NOMO-1 treated with DMSO at 0.1 percent for 48 hours (cell line): ENCODE data around the gene SIX6.
"Not testable (repeated sequence)": the region's sequence is repeated elsewhere in the genome, so short reads cannot be mapped to it uniquely, and the experiment has no call there.

Experiments used
- DNase-seq: peaks from one replicate; lab custom pipeline; 2025; ENCODE audit not compliant: unreplicated experiment; lab: John Stamatoyannopoulos, UW

SIX6 gene

GRCh38 chr14:60508707-60509437 lies at the start of gene SIX6:
SIX6 (plus strand) TSS chr14:60509146; CDS start chr14:60509399, 253 bp downstream.
- no peak for DNase-seq

- not testable (repeated sequence) for DNase-seq
Observed at GRCh38 chr14:60480248-60480647, 28.7 kb upstream of the SIX6 start.

GRCh38 chr14:60482743-60483142 lies 26.2 kb upstream of the SIX6 start:
- no peak for DNase-seq

GRCh38 chr14:60485057-60485597 lies 23.8 kb upstream of the SIX6 start:
- DNase-seq, result no peak

GRCh38 chr14:60485598-60486251 lies 23.2 kb upstream of the SIX6 start, which contains the start of gene C14orf39:
C14orf39 (minus strand) TSS chr14:60486063; CDS start chr14:60485078, 985 bp downstream.
- no peak for DNase-seq

- no peak for DNase-seq
Observed at GRCh38 chr14:60487211-60487610, 21.7 kb upstream of the SIX6 start.

GRCh38 chr14:60488175-60488574 lies 20.8 kb upstream of the SIX6 start:
- no peak for DNase-seq

GRCh38 chr14:60490270-60490669 lies 18.7 kb upstream of the SIX6 start:
- no peak for DNase-seq

- DNase-seq, result no peak
Observed at GRCh38 chr14:60495946-60496345, 13.0 kb upstream of the SIX6 start.

- no peak for DNase-seq
Observed at GRCh38 chr14:60502541-60502940, 6.4 kb upstream of the SIX6 start.

GRCh38 chr14:60505448-60505847 lies 3.5 kb upstream of the SIX6 start:
- DNase-seq, result no peak

- no peak for DNase-seq
Observed at GRCh38 chr14:60506010-60506409, 2.9 kb upstream of the SIX6 start.

GRCh38 chr14:60506462-60506984 lies 2.4 kb upstream of the SIX6 start:
- DNase-seq, result no peak

- no peak for DNase-seq
Observed at GRCh38 chr14:60506985-60507829, 1.7 kb upstream of the SIX6 start.

- DNase-seq, result no peak
Observed at GRCh38 chr14:60508363-60508706, 611 bp upstream of the SIX6 start.

GRCh38 chr14:60509438-60510253 lies 700 bp downstream of the SIX6 start:
- no peak for DNase-seq

- DNase-seq, result no peak
Observed at GRCh38 chr14:60510254-60510950, 1.5 kb downstream of the SIX6 start.

- DNase-seq, result no peak
Observed at GRCh38 chr14:60510951-60511599, 2.1 kb downstream of the SIX6 start.

GRCh38 chr14:60512126-60512525 lies 3.2 kb downstream of the SIX6 start:
- DNase-seq, result no peak
